Osteoblast (primary cell): ENCODE data around the gene HAUS1. TPM values are rescaled to one million over a fixed set of nuclear protein-coding genes. Genes with fewer than 3 reads are reported as not detected.

Source experiments
- DNase-seq: peaks from one replicate; pipeline ENCODE4 v3.0.0; 2011; ENCODE audit warnings: low spot score, mixed read lengths; ENCODE audit not compliant: insufficient read length; ENCODE audit errors: missing footprints
- H2AFZ ChIP-seq: 2 replicates; pipeline ENCODE4 v1.6.0; 2011; ENCODE audit warnings: mild to moderate bottlenecking, low read length
- H3K27ac ChIP-seq: 2 replicates; pipeline ENCODE4 v1.5.1; 2011; ENCODE audit warnings: mild to moderate bottlenecking, low read depth, low read length, moderate library complexity
- H3K27me3 ChIP-seq: 2 replicates; pipeline ENCODE4 v1.6.0; 2012; ENCODE audit warnings: mild to moderate bottlenecking, control low read depth, inconsistent platforms, low read length, moderate library complexity; ENCODE audit not compliant: insufficient read depth
- H3K36me3 ChIP-seq: 2 replicates; pipeline ENCODE4 v1.5.1; 2011; ENCODE audit warnings: mild to moderate bottlenecking, low read length, control low read depth, moderate library complexity; ENCODE audit not compliant: insufficient read depth
- H3K4me1 ChIP-seq: 2 replicates; pipeline ENCODE4 v1.5.1; 2011; ENCODE audit warnings: mild to moderate bottlenecking, low read length, control low read depth, moderate library complexity; ENCODE audit not compliant: insufficient read depth
- H3K4me2 ChIP-seq: 2 replicates; pipeline ENCODE4 v1.6.0; 2011; ENCODE audit warnings: mild to moderate bottlenecking, low read length; ENCODE audit not compliant: insufficient read depth
- H3K4me3 ChIP-seq: fragments of 200-600 bp; sonication (generic); 3 replicates; pipeline ENCODE4 v1.5.1; 2012; ENCODE audit warnings: mild to moderate bottlenecking, low read length, inconsistent platforms; ENCODE audit not compliant: insufficient read depth
- H3K79me2 ChIP-seq: 2 replicates; pipeline ENCODE4 v1.6.0; 2012; ENCODE audit warnings: mild to moderate bottlenecking, low read length, control low read depth, inconsistent platforms; ENCODE audit not compliant: insufficient read depth
- H3K9me3 ChIP-seq: 2 replicates; pipeline ENCODE4 v1.5.1; 2011; ENCODE audit warnings: low read depth, low read length, control low read depth
- H4K20me1 ChIP-seq: 2 replicates; pipeline ENCODE4 v1.6.0; 2012; ENCODE audit warnings: mild to moderate bottlenecking, low read length, control low read depth; ENCODE audit not compliant: insufficient read depth
- total RNA-seq: library from RNA; depleted of rRNA; stranded (reverse); fragments of >200 nt; gene quantifications from 2 replicates; pipeline ENCODE4 v1.2.3, GENCODE V29; 2012
- TF ChIP-seq, protein P1 (sequence below): IDR thresholded peaks from 2 replicates; pipeline ENCODE4 v1.5.1; 2011; ENCODE audit warnings: mild to moderate bottlenecking, low read depth, low read length, moderate library complexity; ENCODE audit errors: extremely low read depth

Gene HAUS1
- total RNA-seq, 1 donor: 40.9 TPM

DNA sequence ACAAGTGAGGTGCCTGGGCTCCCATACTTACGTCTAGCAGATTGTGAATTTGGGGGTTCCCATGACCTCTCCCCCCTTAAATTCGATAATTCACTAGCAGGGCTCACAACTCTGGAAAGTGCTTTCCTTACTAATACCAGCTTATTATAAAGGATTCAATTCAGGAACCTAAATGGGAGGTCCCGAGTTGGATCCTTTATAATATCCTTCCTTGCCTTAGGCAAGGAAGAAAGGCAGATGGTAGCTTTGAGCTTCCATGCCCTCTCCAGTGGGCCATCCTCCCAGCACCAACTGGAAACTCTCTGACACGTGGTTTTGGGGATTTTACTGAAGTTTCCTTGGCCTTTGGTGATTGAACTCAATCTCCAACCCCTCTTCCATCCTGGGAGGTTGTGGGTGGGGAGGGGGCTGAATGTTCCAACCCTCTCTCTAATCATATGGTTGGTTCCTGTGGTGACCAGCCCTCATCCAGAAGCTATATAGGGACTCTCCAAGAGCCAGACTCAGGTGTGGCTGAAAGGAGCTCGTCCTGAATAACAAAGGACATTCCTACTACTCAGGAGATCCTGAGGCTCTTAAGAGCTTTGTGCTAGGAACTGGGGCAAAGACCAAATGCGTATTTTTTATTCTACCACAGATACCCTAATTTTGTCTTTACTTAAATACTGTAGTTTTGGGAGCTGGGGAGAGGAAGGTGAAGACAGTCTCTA lies 62.2 kb downstream of the HAUS1 start:
- Histone ChIP-seq H2AFZ (no peak overlapping the region), H3K4me1 (peaks cover 9% of the 10 kb centered on the region), H3K4me3 (no peak overlapping the region), H3K36me3 (no peaks in the 10 kb centered on the region), H3K9me3 (no peaks in the 10 kb centered on the region), H3K4me2 (no peak overlapping the region), H3K27me3 (no peaks in the 10 kb centered on the region), H3K79me2 (no peaks in the 10 kb centered on the region), H3K27ac (no peak overlapping the region), H4K20me1 (no peaks in the 10 kb centered on the region)
- no peak for DNase-seq
- TF ChIP-seq, protein P1, sequence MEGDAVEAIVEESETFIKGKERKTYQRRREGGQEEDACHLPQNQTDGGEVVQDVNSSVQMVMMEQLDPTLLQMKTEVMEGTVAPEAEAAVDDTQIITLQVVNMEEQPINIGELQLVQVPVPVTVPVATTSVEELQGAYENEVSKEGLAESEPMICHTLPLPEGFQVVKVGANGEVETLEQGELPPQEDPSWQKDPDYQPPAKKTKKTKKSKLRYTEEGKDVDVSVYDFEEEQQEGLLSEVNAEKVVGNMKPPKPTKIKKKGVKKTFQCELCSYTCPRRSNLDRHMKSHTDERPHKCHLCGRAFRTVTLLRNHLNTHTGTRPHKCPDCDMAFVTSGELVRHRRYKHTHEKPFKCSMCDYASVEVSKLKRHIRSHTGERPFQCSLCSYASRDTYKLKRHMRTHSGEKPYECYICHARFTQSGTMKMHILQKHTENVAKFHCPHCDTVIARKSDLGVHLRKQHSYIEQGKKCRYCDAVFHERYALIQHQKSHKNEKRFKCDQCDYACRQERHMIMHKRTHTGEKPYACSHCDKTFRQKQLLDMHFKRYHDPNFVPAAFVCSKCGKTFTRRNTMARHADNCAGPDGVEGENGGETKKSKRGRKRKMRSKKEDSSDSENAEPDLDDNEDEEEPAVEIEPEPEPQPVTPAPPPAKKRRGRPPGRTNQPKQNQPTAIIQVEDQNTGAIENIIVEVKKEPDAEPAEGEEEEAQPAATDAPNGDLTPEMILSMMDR: no peak

DNA sequence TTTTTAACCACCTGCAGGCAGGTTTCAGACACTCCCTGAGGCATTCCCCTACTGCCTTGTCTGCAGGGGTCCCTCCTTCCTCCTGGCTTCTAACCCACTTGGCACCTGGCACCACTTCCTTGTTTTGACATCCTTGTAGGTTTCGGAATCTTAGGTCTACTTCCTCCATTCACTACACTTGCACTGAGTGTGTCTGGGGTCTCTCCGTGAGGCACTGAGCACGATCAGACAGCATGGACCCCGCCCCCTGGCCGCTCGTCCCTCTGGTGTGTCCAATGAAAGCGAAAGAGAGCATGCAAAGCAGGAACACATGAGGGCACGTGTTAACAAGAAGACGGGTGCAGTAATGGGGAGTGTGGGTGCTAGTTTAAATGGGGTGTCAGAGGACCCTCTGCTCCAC lies 63.8 kb downstream of the HAUS1 start:
- no peaks in the 10 kb centered on the region for H3K36me3 ChIP-seq
- no peaks in the 10 kb centered on the region for H3K79me2 ChIP-seq
- no peak overlapping the region for H3K4me3 ChIP-seq
- no peaks in the 10 kb centered on the region for H3K27me3 ChIP-seq
- no peak overlapping the region for H2AFZ ChIP-seq
- no peaks in the 10 kb centered on the region for H4K20me1 ChIP-seq
- H3K4me1 ChIP-seq: peaks cover 15% of the 10 kb centered on the region
- no peak for DNase-seq
- H3K27ac ChIP-seq: no peak overlapping the region
- H3K9me3 ChIP-seq: no peaks in the 10 kb centered on the region
- TF ChIP-seq, protein P1: no peak
- no peak overlapping the region for H3K4me2 ChIP-seq

- H3K4me1 ChIP-seq: peaks cover 18% of the 10 kb centered on the region
- TF ChIP-seq, protein P1: no peak
- H3K27me3 ChIP-seq: no peaks in the 10 kb centered on the region
- peaks cover 3% of the 10 kb centered on the region for H4K20me1 ChIP-seq
- peaks cover 6% of the 10 kb centered on the region for H3K79me2 ChIP-seq
- H3K9me3 ChIP-seq: no peaks in the 10 kb centered on the region
- DNase-seq: peak; percentile 94
- H3K4me2 ChIP-seq: peak overlapping the region; percentile 1
- no peaks in the 10 kb centered on the region for H3K36me3 ChIP-seq
- H3K27ac ChIP-seq: peak overlapping the region; percentile 49
- H2AFZ ChIP-seq: peak overlapping the region; percentile 83
- no peak overlapping the region for H3K4me3 ChIP-seq
These were observed 65.3 kb downstream of the HAUS1 start for GRCh38 chr18:46169464-46169941.

GRCh38 chr18:46171331-46171730 lies 67.1 kb downstream of the HAUS1 start:
- Histone ChIP-seq H3K79me2 (peaks cover 25% of the 10 kb centered on the region), H2AFZ (no peak overlapping the region), H3K9me3 (no peaks in the 10 kb centered on the region), H3K27ac (no peak overlapping the region), H3K36me3 (no peaks in the 10 kb centered on the region), H3K27me3 (no peaks in the 10 kb centered on the region), H3K4me3 (no peak overlapping the region), H4K20me1 (peaks cover 18% of the 10 kb centered on the region), H3K4me1 (peaks cover 24% of the 10 kb centered on the region), H3K4me2 (no peak overlapping the region)
- DNase-seq: peak; percentile 53
- TF ChIP-seq, protein P1: no peak
